WTC11 (cell line): Measurements from ENCODE around the gene FAM114A2. TPM values are rescaled to one million over a fixed set of nuclear protein-coding genes. Genes with fewer than 3 reads are reported as not detected.

ENCODE experiments used
- ATAC-seq: fragments of 200-7000 bp; cut with Tn5 transposase; 2 replicates; pipeline ENCODE4 v1.10.0; 2021; ENCODE audit warnings: mild to moderate bottlenecking, moderate library complexity
- CTCF ChIA-PET: fragments of 300-600 bp; sonication (Branson Sonifier 250); formaldehyde crosslinking; loops from one replicate; lab custom pipeline; 2021; ENCODE audit warnings: antibody characterized with exemption; lab: Charles Lee
- POLR2A ChIA-PET: fragments of 350-600 bp; sonication (Branson Sonifier 250); formaldehyde crosslinking; loops from one replicate; lab custom pipeline; 2021; ENCODE audit warnings: antibody characterized with exemption; lab: Charles Lee
- DNase-seq: peaks from one replicate; pipeline ENCODE4 v3.0.0; 2021; ENCODE audit warnings: low spot score
- H3K27ac Mint-ChIP-seq: 2 replicates; pipeline ENCODE4 v1.8.0; 2021; ENCODE audit warnings: mixed read lengths
- H3K27me3 Mint-ChIP-seq: 2 replicates; pipeline ENCODE4 v1.8.0; 2021; ENCODE audit warnings: low read depth, mild to moderate bottlenecking, moderate library complexity, mixed read lengths
- H3K36me3 Mint-ChIP-seq: 2 replicates; pipeline ENCODE4 v1.8.0; 2021; ENCODE audit warnings: mixed read lengths
- H3K4me1 Mint-ChIP-seq: 2 replicates; pipeline ENCODE4 v1.8.0; 2022; ENCODE audit warnings: mixed read lengths
- H3K4me3 Mint-ChIP-seq: 2 replicates; pipeline ENCODE4 v1.8.0; 2021; ENCODE audit warnings: mild to moderate bottlenecking, moderate library complexity, mixed read lengths
- H3K9me3 Mint-ChIP-seq: 2 replicates; pipeline ENCODE4 v1.8.0; 2021; ENCODE audit warnings: mixed read lengths
- CBFB ChIP-seq: sonication (generic); formaldehyde crosslinking; IDR thresholded peaks from 2 replicates; pipeline ENCODE4 v1.8.1; 2022; ENCODE audit warnings: mild to moderate bottlenecking, low read depth, missing genetic modification reagents
- EMX1 ChIP-seq: fragments of 250-450 bp; sonication (Bioruptor Pico); IDR thresholded peaks from 2 replicates; pipeline ENCODE4 v1.8.0; 2021; ENCODE audit warnings: mild to moderate bottlenecking
- IRF2 ChIP-seq: sonication (generic); formaldehyde crosslinking; IDR thresholded peaks from 2 replicates; pipeline ENCODE4 v1.8.0; 2022; ENCODE audit warnings: low read depth, missing genetic modification reagents, borderline replicate concordance
- MYBL2 ChIP-seq: sonication (generic); formaldehyde crosslinking; IDR thresholded peaks from 2 replicates; pipeline ENCODE4 v1.8.1; 2023; ENCODE audit warnings: mild to moderate bottlenecking, moderate library complexity, missing genetic modification reagents
- NFE2L1 ChIP-seq: sonication (generic); formaldehyde crosslinking; IDR thresholded peaks from 2 replicates; pipeline ENCODE4 v1.8.1; 2023; ENCODE audit warnings: missing genetic modification reagents
- NR1H2 ChIP-seq: sonication (generic); formaldehyde crosslinking; IDR thresholded peaks from 2 replicates; pipeline ENCODE4 v1.9.0; 2021; ENCODE audit warnings: mild to moderate bottlenecking, moderate library complexity, missing genetic modification reagents
- OVOL2 ChIP-seq: fragments of 250-450 bp; sonication (Bioruptor Pico); IDR thresholded peaks from 2 replicates; pipeline ENCODE4 v1.9.0; 2021; ENCODE audit warnings: mild to moderate bottlenecking, borderline replicate concordance
- PRRX2 ChIP-seq: fragments of 250-450 bp; sonication (Bioruptor Pico); IDR thresholded peaks from 2 replicates; pipeline ENCODE4 v1.8.0; 2021; ENCODE audit warnings: mild to moderate bottlenecking
- SMAD4 ChIP-seq: sonication (generic); formaldehyde crosslinking; IDR thresholded peaks from 2 replicates; pipeline ENCODE4 v1.8.0; 2022; ENCODE audit warnings: mild to moderate bottlenecking, missing genetic modification reagents
- ZNF121 ChIP-seq: sonication (generic); formaldehyde crosslinking; IDR thresholded peaks from 2 replicates; pipeline ENCODE4 v1.8.0; 2023; ENCODE audit warnings: missing genetic modification reagents
- total RNA-seq: library from RNA; stranded (reverse); gene quantifications from 3 replicates; pipeline ENCODE4 v1.2.3, GENCODE V29; 2021
- TF ChIP-seq, protein P1 (sequence below): sonication (generic); formaldehyde crosslinking; conservative IDR thresholded peaks from 2 replicates; pipeline ENCODE4 v1.8.1; 2023; ENCODE audit warnings: mild to moderate bottlenecking, low read depth, missing genetic modification reagents, moderate library complexity
- TF ChIP-seq, protein P2 (sequence below): sonication (generic); formaldehyde crosslinking; IDR thresholded peaks from 2 replicates; pipeline ENCODE4 v1.8.0; 2022; ENCODE audit warnings: missing genetic modification reagents
- TF ChIP-seq, protein P3 (sequence below): fragments of 250-450 bp; sonication (Bioruptor Pico); IDR thresholded peaks from 2 replicates; pipeline ENCODE4 v1.9.0; 2021; ENCODE audit warnings: mild to moderate bottlenecking, borderline replicate concordance
- TF ChIP-seq, protein P4 (sequence below): sonication (generic); formaldehyde crosslinking; IDR thresholded peaks from 2 replicates; pipeline ENCODE4 v1.8.1; 2022; ENCODE audit warnings: mild to moderate bottlenecking, missing genetic modification reagents, moderate library complexity, borderline replicate concordance
- TF ChIP-seq, protein P5 (sequence below): sonication (generic); formaldehyde crosslinking; IDR thresholded peaks from 2 replicates; pipeline ENCODE4 v1.8.1; 2022; ENCODE audit warnings: missing genetic modification reagents, borderline replicate concordance
- TF ChIP-seq, protein P6 (sequence below): sonication (generic); formaldehyde crosslinking; IDR thresholded peaks from 2 replicates; pipeline ENCODE4 v1.8.1; 2022; ENCODE audit warnings: low read depth, missing genetic modification reagents, borderline replicate concordance
- TF ChIP-seq, protein P7 (sequence below): sonication (generic); formaldehyde crosslinking; IDR thresholded peaks from 2 replicates; pipeline ENCODE4 v1.8.0; 2023; ENCODE audit warnings: missing genetic modification reagents

FAM114A2 gene
- total RNA-seq, 1 experiment from 2014 or later = 10.1 TPM

DNA sequence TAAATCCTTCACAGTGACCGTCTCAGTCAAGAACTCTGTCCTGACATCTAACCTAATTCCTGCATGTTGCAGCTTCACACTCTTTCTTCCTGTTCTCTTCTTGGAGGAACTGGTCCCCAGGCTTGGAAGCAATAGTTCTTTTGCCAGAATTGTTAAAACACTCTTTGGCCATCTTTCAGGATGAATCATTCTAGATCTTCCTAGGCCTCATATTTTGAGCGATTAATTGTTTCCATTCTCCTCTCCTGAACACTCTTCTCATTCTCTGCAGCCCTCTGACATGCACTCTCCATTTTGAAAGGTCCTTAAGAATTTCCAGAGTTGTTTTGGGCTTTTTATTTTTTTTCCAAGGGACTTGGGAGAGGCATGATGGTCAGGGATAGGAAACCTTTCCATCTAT is 85.8 kb downstream of the FAM114A2 start:
- H3K27me3 Mint-ChIP-seq = no peaks in the 10 kb centered on the region; the same call in 1 of the 2 replicates
- no peak for TF ChIP-seq SMAD4 (CRISPR knock-in tag)
- no peak for TF ChIP-seq CBFB (CRISPR knock-in tag)
- TF ChIP-seq, protein P1, sequence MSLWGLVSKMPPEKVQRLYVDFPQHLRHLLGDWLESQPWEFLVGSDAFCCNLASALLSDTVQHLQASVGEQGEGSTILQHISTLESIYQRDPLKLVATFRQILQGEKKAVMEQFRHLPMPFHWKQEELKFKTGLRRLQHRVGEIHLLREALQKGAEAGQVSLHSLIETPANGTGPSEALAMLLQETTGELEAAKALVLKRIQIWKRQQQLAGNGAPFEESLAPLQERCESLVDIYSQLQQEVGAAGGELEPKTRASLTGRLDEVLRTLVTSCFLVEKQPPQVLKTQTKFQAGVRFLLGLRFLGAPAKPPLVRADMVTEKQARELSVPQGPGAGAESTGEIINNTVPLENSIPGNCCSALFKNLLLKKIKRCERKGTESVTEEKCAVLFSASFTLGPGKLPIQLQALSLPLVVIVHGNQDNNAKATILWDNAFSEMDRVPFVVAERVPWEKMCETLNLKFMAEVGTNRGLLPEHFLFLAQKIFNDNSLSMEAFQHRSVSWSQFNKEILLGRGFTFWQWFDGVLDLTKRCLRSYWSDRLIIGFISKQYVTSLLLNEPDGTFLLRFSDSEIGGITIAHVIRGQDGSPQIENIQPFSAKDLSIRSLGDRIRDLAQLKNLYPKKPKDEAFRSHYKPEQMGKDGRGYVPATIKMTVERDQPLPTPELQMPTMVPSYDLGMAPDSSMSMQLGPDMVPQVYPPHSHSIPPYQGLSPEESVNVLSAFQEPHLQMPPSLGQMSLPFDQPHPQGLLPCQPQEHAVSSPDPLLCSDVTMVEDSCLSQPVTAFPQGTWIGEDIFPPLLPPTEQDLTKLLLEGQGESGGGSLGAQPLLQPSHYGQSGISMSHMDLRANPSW (CRISPR knock-in tag) = no peak
- no peak for TF ChIP-seq MYBL2
- no peak for TF ChIP-seq PRRX2
- no peak for TF ChIP-seq EMX1 (CRISPR knock-in tag)
- ChIA-PET POLR2A (no interaction called here), CTCF (no interaction called here)
- H3K36me3 Mint-ChIP-seq = no peaks in the 10 kb centered on the region; the same call in 1 of the 2 replicates
- DNase-seq (no peak), ATAC-seq (no peak)
- no peak overlapping the region for H3K4me3 Mint-ChIP-seq
- peaks cover 14% of the 10 kb centered on the region for H3K9me3 Mint-ChIP-seq
- no peak overlapping the region for H3K27ac Mint-ChIP-seq
- H3K4me1 Mint-ChIP-seq = no peaks in the 10 kb centered on the region

DNA sequence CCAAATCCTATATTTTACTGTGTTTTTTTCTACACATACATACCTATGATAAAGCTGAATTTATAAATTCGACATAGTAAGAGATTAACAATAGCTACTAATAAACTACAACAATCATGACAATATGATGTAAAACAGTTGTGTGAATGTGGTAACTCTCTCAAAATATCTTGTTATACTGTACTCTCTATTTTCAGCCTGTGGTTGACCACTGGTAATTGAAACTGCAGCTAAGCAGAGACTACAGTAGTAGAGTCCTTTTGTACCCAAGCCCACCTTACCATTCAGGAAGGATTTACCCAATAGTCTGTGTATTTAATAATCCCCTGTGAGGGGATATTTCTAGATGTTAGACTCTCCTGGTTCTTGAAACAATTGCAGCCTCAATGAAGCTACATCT is 86.7 kb downstream of the FAM114A2 start:
- ATAC-seq (no peak), DNase-seq (no peak)
- CTCF ChIA-PET = interaction anchor here (0.9 to 1.7 kb wide), 3 partner anchors 8 to 135 kb away, joined by 3 to 9 read pairs (median 6); no protein-coding TSS in a partner anchor
- H3K36me3 Mint-ChIP-seq = no peaks in the 10 kb centered on the region; the same call in 1 of the 2 replicates
- TF ChIP-seq, protein P2, sequence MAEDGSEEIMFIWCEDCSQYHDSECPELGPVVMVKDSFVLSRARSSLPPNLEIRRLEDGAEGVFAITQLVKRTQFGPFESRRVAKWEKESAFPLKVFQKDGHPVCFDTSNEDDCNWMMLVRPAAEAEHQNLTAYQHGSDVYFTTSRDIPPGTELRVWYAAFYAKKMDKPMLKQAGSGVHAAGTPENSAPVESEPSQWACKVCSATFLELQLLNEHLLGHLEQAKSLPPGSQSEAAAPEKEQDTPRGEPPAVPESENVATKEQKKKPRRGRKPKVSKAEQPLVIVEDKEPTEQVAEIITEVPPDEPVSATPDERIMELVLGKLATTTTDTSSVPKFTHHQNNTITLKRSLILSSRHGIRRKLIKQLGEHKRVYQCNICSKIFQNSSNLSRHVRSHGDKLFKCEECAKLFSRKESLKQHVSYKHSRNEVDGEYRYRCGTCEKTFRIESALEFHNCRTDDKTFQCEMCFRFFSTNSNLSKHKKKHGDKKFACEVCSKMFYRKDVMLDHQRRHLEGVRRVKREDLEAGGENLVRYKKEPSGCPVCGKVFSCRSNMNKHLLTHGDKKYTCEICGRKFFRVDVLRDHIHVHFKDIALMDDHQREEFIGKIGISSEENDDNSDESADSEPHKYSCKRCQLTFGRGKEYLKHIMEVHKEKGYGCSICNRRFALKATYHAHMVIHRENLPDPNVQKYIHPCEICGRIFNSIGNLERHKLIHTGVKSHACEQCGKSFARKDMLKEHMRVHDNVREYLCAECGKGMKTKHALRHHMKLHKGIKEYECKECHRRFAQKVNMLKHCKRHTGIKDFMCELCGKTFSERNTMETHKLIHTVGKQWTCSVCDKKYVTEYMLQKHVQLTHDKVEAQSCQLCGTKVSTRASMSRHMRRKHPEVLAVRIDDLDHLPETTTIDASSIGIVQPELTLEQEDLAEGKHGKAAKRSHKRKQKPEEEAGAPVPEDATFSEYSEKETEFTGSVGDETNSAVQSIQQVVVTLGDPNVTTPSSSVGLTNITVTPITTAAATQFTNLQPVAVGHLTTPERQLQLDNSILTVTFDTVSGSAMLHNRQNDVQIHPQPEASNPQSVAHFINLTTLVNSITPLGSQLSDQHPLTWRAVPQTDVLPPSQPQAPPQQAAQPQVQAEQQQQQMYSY (CRISPR knock-in tag) = no peak
- TF ChIP-seq NFE2L1 (CRISPR knock-in tag) = no peak
- TF ChIP-seq, protein P3, sequence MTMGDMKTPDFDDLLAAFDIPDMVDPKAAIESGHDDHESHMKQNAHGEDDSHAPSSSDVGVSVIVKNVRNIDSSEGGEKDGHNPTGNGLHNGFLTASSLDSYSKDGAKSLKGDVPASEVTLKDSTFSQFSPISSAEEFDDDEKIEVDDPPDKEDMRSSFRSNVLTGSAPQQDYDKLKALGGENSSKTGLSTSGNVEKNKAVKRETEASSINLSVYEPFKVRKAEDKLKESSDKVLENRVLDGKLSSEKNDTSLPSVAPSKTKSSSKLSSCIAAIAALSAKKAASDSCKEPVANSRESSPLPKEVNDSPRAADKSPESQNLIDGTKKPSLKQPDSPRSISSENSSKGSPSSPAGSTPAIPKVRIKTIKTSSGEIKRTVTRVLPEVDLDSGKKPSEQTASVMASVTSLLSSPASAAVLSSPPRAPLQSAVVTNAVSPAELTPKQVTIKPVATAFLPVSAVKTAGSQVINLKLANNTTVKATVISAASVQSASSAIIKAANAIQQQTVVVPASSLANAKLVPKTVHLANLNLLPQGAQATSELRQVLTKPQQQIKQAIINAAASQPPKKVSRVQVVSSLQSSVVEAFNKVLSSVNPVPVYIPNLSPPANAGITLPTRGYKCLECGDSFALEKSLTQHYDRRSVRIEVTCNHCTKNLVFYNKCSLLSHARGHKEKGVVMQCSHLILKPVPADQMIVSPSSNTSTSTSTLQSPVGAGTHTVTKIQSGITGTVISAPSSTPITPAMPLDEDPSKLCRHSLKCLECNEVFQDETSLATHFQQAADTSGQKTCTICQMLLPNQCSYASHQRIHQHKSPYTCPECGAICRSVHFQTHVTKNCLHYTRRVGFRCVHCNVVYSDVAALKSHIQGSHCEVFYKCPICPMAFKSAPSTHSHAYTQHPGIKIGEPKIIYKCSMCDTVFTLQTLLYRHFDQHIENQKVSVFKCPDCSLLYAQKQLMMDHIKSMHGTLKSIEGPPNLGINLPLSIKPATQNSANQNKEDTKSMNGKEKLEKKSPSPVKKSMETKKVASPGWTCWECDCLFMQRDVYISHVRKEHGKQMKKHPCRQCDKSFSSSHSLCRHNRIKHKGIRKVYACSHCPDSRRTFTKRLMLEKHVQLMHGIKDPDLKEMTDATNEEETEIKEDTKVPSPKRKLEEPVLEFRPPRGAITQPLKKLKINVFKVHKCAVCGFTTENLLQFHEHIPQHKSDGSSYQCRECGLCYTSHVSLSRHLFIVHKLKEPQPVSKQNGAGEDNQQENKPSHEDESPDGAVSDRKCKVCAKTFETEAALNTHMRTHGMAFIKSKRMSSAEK (CRISPR knock-in tag) = no peak
- TF ChIP-seq, protein P4, sequence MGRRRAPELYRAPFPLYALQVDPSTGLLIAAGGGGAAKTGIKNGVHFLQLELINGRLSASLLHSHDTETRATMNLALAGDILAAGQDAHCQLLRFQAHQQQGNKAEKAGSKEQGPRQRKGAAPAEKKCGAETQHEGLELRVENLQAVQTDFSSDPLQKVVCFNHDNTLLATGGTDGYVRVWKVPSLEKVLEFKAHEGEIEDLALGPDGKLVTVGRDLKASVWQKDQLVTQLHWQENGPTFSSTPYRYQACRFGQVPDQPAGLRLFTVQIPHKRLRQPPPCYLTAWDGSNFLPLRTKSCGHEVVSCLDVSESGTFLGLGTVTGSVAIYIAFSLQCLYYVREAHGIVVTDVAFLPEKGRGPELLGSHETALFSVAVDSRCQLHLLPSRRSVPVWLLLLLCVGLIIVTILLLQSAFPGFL = no peak
- no peak for TF ChIP-seq IRF2 (CRISPR knock-in tag)
- TF ChIP-seq, protein P5, sequence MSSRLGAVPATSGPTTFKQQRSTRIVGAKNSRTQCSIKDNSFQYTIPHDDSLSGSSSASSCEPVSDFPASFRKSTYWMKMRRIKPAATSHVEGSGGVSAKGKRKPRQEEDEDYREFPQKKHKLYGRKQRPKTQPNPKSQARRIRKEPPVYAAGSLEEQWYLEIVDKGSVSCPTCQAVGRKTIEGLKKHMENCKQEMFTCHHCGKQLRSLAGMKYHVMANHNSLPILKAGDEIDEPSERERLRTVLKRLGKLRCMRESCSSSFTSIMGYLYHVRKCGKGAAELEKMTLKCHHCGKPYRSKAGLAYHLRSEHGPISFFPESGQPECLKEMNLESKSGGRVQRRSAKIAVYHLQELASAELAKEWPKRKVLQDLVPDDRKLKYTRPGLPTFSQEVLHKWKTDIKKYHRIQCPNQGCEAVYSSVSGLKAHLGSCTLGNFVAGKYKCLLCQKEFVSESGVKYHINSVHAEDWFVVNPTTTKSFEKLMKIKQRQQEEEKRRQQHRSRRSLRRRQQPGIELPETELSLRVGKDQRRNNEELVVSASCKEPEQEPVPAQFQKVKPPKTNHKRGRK (CRISPR knock-in tag) = no peak
- TF ChIP-seq, protein P6, sequence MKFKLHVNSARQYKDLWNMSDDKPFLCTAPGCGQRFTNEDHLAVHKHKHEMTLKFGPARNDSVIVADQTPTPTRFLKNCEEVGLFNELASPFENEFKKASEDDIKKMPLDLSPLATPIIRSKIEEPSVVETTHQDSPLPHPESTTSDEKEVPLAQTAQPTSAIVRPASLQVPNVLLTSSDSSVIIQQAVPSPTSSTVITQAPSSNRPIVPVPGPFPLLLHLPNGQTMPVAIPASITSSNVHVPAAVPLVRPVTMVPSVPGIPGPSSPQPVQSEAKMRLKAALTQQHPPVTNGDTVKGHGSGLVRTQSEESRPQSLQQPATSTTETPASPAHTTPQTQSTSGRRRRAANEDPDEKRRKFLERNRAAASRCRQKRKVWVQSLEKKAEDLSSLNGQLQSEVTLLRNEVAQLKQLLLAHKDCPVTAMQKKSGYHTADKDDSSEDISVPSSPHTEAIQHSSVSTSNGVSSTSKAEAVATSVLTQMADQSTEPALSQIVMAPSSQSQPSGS = no peak
- TF ChIP-seq, protein P7, sequence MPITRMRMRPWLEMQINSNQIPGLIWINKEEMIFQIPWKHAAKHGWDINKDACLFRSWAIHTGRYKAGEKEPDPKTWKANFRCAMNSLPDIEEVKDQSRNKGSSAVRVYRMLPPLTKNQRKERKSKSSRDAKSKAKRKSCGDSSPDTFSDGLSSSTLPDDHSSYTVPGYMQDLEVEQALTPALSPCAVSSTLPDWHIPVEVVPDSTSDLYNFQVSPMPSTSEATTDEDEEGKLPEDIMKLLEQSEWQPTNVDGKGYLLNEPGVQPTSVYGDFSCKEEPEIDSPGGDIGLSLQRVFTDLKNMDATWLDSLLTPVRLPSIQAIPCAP (CRISPR knock-in tag) = no peak
- TF ChIP-seq NR1H2 = no peak
- no peak for TF ChIP-seq ZNF121 (CRISPR knock-in tag)
- TF ChIP-seq OVOL2 = no peak
- peaks cover 14% of the 10 kb centered on the region for H3K9me3 Mint-ChIP-seq
- H3K4me1 Mint-ChIP-seq = no peaks in the 10 kb centered on the region
- POLR2A ChIA-PET = no interaction called here
- no peak overlapping the region for H3K27ac Mint-ChIP-seq
- H3K4me3 Mint-ChIP-seq = no peak overlapping the region
- H3K27me3 Mint-ChIP-seq = no peaks in the 10 kb centered on the region; the same call in 1 of the 2 replicates
